Panc1 (cell line): Measurements from ENCODE around the gene TRMT61A. TPM values are rescaled to one million over a fixed set of nuclear protein-coding genes. Genes with fewer than 3 reads are reported as not detected.

Source experiments
- ATAC-seq: fragments of 200-7000 bp; cut with Tn5 transposase; 2 replicates; pipeline ENCODE4 v1.9.1; 2020; ENCODE audit warnings: mild to moderate bottlenecking, moderate library complexity
- BruUV-seq: library from RNA; stranded (reverse); fragments of 400-500 nt; replicated peaks from 2 replicates; lab custom pipeline; 2021; lab: Mats Ljungman, UMichigan
- CTCF ChIA-PET: fragments of 300-600 bp; sonication (Branson Sonifier 250); formaldehyde crosslinking; loops from one replicate; lab custom pipeline; 2022; ENCODE audit warnings: antibody characterized with exemption; lab: Charles Lee
- POLR2A ChIA-PET: fragments of 300-600 bp; sonication (Branson Sonifier 250); formaldehyde crosslinking; loops from one replicate; lab custom pipeline; 2022; ENCODE audit warnings: antibody characterized with exemption; lab: Charles Lee
- DNase-seq: peaks from one replicate; pipeline ENCODE4 v3.0.0-alpha.2; 2010; ENCODE audit warnings: low read depth, low spot score
- H3K27ac ChIP-seq: 2 replicates; pipeline ENCODE4 v1.5.1; 2011; ENCODE audit warnings: mild to moderate bottlenecking, low read length, inconsistent platforms
- H3K27me3 ChIP-seq: fragments of 200-500 bp; sonication (Bioruptor generic); 2 replicates; pipeline ENCODE4 v1.6.0; 2014; ENCODE audit warnings: low read length, inconsistent platforms; ENCODE audit not compliant: control insufficient read depth, insufficient read depth
- H3K36me3 ChIP-seq: fragments of 200-500 bp; sonication (Bioruptor generic); 2 replicates; pipeline ENCODE4 v1.5.1; 2014; ENCODE audit warnings: inconsistent platforms, mild to moderate bottlenecking, low read length, moderate library complexity; ENCODE audit not compliant: control insufficient read depth, insufficient read depth
- H3K4me1 ChIP-seq: 2 replicates; pipeline ENCODE4 v1.5.1; 2011; ENCODE audit warnings: inconsistent platforms, mild to moderate bottlenecking, low read length, moderate library complexity; ENCODE audit not compliant: control insufficient read depth, insufficient read depth
- H3K4me3 ChIP-seq, 2 experiments: 2 replicates each; pipeline ENCODE4 v1.5.1; 2011 to 2012; ENCODE audit warnings: low read depth in 2 of 2, low read length in 2 of 2, mild to moderate bottlenecking in 2 of 2, inconsistent platforms in 1 of 2, moderate library complexity in 1 of 2
- H3K9me3 ChIP-seq: fragments of 200-500 bp; sonication (Bioruptor generic); 2 replicates; pipeline ENCODE4 v1.5.1; 2014; ENCODE audit warnings: low read depth, mild to moderate bottlenecking, inconsistent platforms, low read length, moderate library complexity; ENCODE audit not compliant: control insufficient read depth, insufficient read depth
- CTCF ChIP-seq: fragments of 450-650 bp; IDR thresholded peaks from 2 replicates; pipeline ENCODE4 v1.5.1; 2017; ENCODE audit warnings: mild to moderate bottlenecking
- POLR2AphosphoS5 ChIP-seq: IDR thresholded peaks from 2 replicates; pipeline ENCODE4 v1.6.1; 2012; ENCODE audit warnings: mild to moderate bottlenecking, low read depth, low read length, moderate library complexity
- REST ChIP-seq, 2 experiments: IDR thresholded peaks; 2 replicates each; pipeline ENCODE4 v1.6.1; 2011 to 2012; ENCODE audit warnings: low read depth in 2 of 2, control low read depth in 1 of 2, low read length in 1 of 2, mild to moderate bottlenecking in 1 of 2, moderate library complexity in 1 of 2; ENCODE audit not compliant: insufficient read depth in 1 of 2
- SIN3A ChIP-seq: IDR thresholded peaks from 2 replicates; pipeline ENCODE4 v1.6.1; 2012; ENCODE audit warnings: low read depth, mild to moderate bottlenecking, low read length, moderate library complexity, borderline replicate concordance; ENCODE audit not compliant: insufficient read depth
- TCF7L2 ChIP-seq: IDR thresholded peaks from 2 replicates; pipeline ENCODE4 v1.6.1; 2011; ENCODE audit warnings: mild to moderate bottlenecking, low read depth, low read length, inconsistent platforms
- in situ Hi-C: cut with HindIII; loops from 2 replicates; pipeline ENCODE4 v1.10.0; 2016; ENCODE audit warnings: low sequenced_read_pairs, low pct_unique_long_range_greater_than_20kb
- intact Hi-C: fragments of 100-400 bp; cut with micrococcal nuclease; formaldehyde crosslinking; loops from one replicate; pipeline ENCODE4 v1.10.0; 2022; ENCODE audit not compliant: unreplicated experiment
- total RNA-seq: library from RNA; stranded (reverse); gene quantifications from one replicate; pipeline ENCODE4 v1.2.1, GENCODE V29; 2021; ENCODE audit not compliant: unreplicated experiment

TRMT61A gene
- total RNA-seq, 1 experiment from 2014 or later: 22.9 TPM

GRCh38 chr14:103558071-103558882 lies 29.3 kb downstream of the TRMT61A start:
- DNase-seq (no peak), ATAC-seq (no peak)
- CTCF ChIA-PET: no interaction called here
- in situ Hi-C loops (no loop called here), intact Hi-C loops (no loop called here)
- H3K9me3 ChIP-seq: no peaks in the 10 kb centered on the region
- POLR2A ChIA-PET: interaction anchor here (0.6 to 1.0 kb wide), 2 partner anchors 30 to 37 kb away, joined by 3 to 4 read pairs; no protein-coding TSS in a partner anchor
- H3K27me3 ChIP-seq: no peaks in the 10 kb centered on the region
- BruUV-seq: no TSS peak
- peaks cover 42% of the 10 kb centered on the region for H3K4me1 ChIP-seq
- peak overlapping the region; percentile 39; the same call in 1 of the 2 replicates for H3K27ac ChIP-seq
- no peak for TF ChIP-seq REST (IDR thresholded peaks at IDR 0.05; ENCODE audit: insufficient read depth in 1 of 2, low read depth in 2 of 2, low read length in 1 of 2)
- peaks cover 22% of the 10 kb centered on the region for H3K36me3 ChIP-seq
- H3K4me3 ChIP-seq: no peak overlapping the region

- in situ Hi-C loops (no loop called here), intact Hi-C loops (no loop called here)
- Histone ChIP-seq H3K9me3 (no peaks in the 10 kb centered on the region), H3K4me1 (peaks cover 42% of the 10 kb centered on the region), H3K4me3 (no peak overlapping the region), H3K27ac (peak overlapping the region; percentile 12; the same call in 1 of the 2 replicates), H3K27me3 (no peaks in the 10 kb centered on the region), H3K36me3 (peaks cover 25% of the 10 kb centered on the region)
- POLR2A ChIA-PET: no interaction called here
- CTCF ChIA-PET: no interaction called here
- BruUV-seq: TSS peak; percentile 63
- ATAC-seq: no peak
- TF ChIP-seq TCF7L2 (no peak), REST (IDR thresholded peaks at IDR 0.05; ENCODE audit: insufficient read depth in 1 of 2, low read depth in 2 of 2, low read length in 1 of 2) (no peak), SIN3A (no peak), POLR2AphosphoS5 (no peak), CTCF (no peak)
- DNase-seq: no peak
Observed at GRCh38 chr14:103559766-103560165, 30.8 kb downstream of the TRMT61A start.
